ENCODE data around the gene SMIM41. TPM values are rescaled to one million over a fixed set of nuclear protein-coding genes. Genes with fewer than 3 reads are reported as not detected.

The SMIM41 gene
- total and polyA plus RNA-seq, 12 donors, result 0.19 to 0.52 (median 0.27) TPM; not detected in 8

DNA sequence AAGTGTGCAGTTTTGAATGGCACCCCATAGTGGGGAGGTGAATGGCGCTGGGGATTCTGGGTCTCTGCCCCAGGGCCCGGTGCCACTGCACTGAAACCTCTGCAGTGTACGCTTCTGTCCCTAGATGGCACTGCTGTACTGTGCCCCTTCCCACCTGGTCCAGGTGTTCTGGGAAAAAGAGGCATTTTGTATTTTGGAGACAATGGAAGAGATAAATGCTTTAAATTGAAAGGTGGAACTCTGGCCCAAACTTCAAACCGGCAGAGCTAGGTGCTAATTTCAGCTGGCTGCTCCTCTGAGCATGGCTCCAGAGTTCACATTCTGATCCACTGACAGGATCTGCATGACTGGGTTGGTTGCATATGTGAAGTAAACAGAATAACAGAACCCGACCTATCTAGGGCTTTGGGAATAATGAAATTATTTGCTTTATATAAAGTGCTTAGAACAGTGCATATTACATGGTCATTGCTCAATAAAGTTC is 60.1 kb downstream of the SMIM41 start:
- ATAC-seq, result peak in 3 of 8 donors; percentile 47 to 55 (median 54)

DNA sequence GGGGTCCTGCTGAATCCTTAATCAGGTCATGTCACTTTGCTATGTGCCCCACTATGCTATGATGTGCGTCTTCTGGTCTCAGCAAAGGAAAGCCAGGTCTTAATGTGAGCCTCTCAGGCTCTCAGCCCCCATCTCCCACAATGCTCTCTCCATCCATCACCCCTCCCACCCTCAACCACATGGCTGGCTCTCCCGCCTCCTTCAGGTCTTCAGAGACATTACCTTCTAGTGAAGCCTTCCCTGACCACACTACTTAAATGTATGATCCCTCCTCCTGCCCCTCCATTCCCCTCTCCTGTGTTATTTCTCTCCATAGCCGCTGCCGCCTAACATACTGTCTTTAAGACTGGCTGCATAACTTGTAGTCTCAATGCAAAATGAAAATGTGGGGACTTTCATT is 61.8 kb downstream of the SMIM41 start:
- H3K27ac ChIP-seq, result no peak overlapping the region
- intact Hi-C loops (cut with DNase I), result no loop called here
- H3K4me1 ChIP-seq, result peaks cover 0 to 12% (median 0%) of the 10 kb centered on the region in 9 donors
- H3K27me3 ChIP-seq, result peaks cover 0 to 16% (median 0%) of the 10 kb centered on the region in 7 donors
- no peak for ATAC-seq
- H3K36me3 ChIP-seq, result no peaks in the 10 kb centered on the region
- WGBS, 2 donors, result 90 to 93% methylated on average over 4 of the region's 4 CpGs
- no peaks in the 10 kb centered on the region for H3K9me3 ChIP-seq
- DNase-seq, result no peak
- TF ChIP-seq, protein P1, sequence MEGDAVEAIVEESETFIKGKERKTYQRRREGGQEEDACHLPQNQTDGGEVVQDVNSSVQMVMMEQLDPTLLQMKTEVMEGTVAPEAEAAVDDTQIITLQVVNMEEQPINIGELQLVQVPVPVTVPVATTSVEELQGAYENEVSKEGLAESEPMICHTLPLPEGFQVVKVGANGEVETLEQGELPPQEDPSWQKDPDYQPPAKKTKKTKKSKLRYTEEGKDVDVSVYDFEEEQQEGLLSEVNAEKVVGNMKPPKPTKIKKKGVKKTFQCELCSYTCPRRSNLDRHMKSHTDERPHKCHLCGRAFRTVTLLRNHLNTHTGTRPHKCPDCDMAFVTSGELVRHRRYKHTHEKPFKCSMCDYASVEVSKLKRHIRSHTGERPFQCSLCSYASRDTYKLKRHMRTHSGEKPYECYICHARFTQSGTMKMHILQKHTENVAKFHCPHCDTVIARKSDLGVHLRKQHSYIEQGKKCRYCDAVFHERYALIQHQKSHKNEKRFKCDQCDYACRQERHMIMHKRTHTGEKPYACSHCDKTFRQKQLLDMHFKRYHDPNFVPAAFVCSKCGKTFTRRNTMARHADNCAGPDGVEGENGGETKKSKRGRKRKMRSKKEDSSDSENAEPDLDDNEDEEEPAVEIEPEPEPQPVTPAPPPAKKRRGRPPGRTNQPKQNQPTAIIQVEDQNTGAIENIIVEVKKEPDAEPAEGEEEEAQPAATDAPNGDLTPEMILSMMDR (IDR thresholded peaks at IDR 0.05), result no peak
- no peak overlapping the region for H3K4me3 ChIP-seq

More for the DNA sequence above, 60.1 kb downstream of the SMIM41 start:
- intact Hi-C loops (cut with DNase I), result no loop called here
- H3K27me3 ChIP-seq, result peaks cover 0 to 16% (median 0%) of the 10 kb centered on the region in 7 donors
- H3K27ac ChIP-seq, result no peak overlapping the region
- WGBS, 2 donors, result 29 to 36% methylated on average over 5 of the region's 5 CpGs
- peaks cover 0 to 4% (median 0%) of the 10 kb centered on the region in 9 donors for H3K4me1 ChIP-seq
- no peaks in the 10 kb centered on the region for H3K36me3 ChIP-seq
- TF ChIP-seq, protein P1 (IDR thresholded peaks at IDR 0.05), result peak; percentile 30 to 68 (median 58)
- no peaks in the 10 kb centered on the region for H3K9me3 ChIP-seq
- no peak for DNase-seq
- no peak overlapping the region for H3K4me3 ChIP-seq

DNA sequence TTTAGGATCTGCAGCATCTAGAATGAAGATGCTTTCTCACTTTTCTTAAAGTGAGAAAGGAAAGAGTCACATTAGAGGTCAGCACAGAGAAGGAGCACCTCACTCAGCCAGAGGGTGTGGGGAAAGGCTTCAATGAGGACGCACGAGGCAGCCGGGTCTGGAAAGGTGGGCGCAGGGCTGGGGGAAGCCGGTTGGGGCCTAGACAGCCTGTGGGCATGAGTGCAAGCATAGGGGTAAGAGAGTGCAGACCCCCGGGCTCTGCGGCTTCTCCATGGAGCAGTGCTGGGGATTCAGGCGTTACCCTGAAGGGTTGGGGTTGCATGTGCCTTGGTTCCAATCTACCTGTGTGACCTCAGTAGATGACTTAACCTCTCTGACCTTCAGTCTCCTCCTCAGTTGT is 62.4 kb downstream of the SMIM41 start:
- H3K4me3 ChIP-seq, result no peak overlapping the region
- peaks cover 2 to 18% (median 3%) of the 10 kb centered on the region in 9 donors for H3K4me1 ChIP-seq
- WGBS, 2 donors, result 89 to 90% methylated on average over 8 of the region's 8 CpGs
- peaks cover 0 to 16% (median 0%) of the 10 kb centered on the region in 7 donors for H3K27me3 ChIP-seq
- H3K9me3 ChIP-seq, result no peaks in the 10 kb centered on the region
- intact Hi-C loops (cut with DNase I), result no loop called here
- H3K36me3 ChIP-seq, result no peaks in the 10 kb centered on the region
- DNase-seq (no peak), ATAC-seq (no peak)
- TF ChIP-seq, protein P1 (IDR thresholded peaks at IDR 0.05), result no peak
- no peak overlapping the region for H3K27ac ChIP-seq

DNA sequence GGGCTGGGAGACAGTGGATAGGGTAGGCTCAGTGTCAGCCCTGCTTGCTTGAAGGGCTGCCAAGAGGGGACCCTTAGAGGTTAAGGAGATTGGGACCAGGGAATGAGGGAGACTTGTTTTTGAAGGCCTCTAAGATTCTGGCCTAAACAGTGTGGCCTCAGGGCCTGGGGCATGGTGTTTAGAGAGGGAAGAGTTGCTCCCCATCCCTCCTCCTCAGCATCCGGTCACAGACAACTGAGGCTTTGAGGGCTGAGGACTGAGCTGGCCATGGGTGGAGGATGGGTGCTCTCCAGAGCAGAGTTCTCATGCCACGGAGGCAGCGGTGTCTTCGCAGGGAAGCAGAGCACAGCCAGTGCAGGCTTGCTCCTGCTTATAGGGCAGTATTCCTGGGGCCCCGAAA is 62.9 kb downstream of the SMIM41 start:
- H3K36me3 ChIP-seq, result no peaks in the 10 kb centered on the region

More for the DNA sequence above, 62.9 kb downstream of the SMIM41 start:
- TF ChIP-seq, protein P1 (IDR thresholded peaks at IDR 0.05), result no peak
- H3K9me3 ChIP-seq, result no peaks in the 10 kb centered on the region
- DNase-seq (no peak), ATAC-seq (no peak)
- no peak overlapping the region for H3K4me3 ChIP-seq
- no peak overlapping the region for H3K27ac ChIP-seq
- H3K4me1 ChIP-seq, result peaks cover 5 to 23% (median 9%) of the 10 kb centered on the region in 9 donors
- H3K27me3 ChIP-seq, result peaks cover 0 to 16% (median 0%) of the 10 kb centered on the region in 7 donors
- intact Hi-C loops (cut with DNase I), result no loop called here
- 94 to 96% methylated on average over 5 of the region's 5 CpGs for WGBS, 2 donors
